Stimulated activated naive CD8-positive, alpha-beta T cell treated with anti-CD3 and anti-CD28 coated beads, Interleukin-15, Interleukin-2, amounts not matched to agents 100 U/mL and 50 U/mL, for 24 hours (primary cell): Measurements from ENCODE around the gene HMGCS2.

Source experiments
- ATAC-seq: fragments of 150-1000 bp; cut with Tn5 transposase; one replicate; pipeline ENCODE4 v1.10.0; 2021
- DNase-seq: peaks from one replicate; pipeline ENCODE4 v3.0.0; 2021

Gene HMGCS2

GRCh38 chr1:119768778-119769177 lies at the start of gene HMGCS2:
Gene HMGCS2, minus strand, starts transcription at chr1:119768905. Its CDS starts 61 bp downstream, at chr1:119768844.
- no peak for DNase-seq
- ATAC-seq: no peak

DNA sequence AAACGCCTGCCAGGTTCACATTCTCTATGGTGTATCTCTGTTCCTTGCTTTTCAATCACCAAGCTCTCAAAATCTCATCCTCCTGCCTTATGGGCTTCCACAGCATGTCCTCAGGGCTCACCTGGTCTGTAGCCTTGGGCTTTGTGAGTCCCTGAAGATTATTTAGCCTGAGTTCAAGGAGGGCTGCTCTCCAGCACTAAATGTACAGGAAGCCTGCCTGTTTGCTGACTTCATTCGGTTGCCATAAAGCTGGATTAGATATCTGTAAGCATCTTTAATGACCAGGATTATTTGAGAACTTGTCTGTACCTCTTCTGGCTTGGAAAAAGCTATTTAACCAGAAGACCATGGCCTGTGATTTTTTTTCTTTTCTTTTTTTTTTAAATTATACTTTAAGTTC lies 49.5 kb upstream of the HMGCS2 start:
- DNase-seq (no peak), ATAC-seq (no peak)

- ATAC-seq: no peak
- no peak for DNase-seq
Measured at GRCh38 chr1:119816407-119816806, 47.7 kb upstream of the HMGCS2 start.

DNA sequence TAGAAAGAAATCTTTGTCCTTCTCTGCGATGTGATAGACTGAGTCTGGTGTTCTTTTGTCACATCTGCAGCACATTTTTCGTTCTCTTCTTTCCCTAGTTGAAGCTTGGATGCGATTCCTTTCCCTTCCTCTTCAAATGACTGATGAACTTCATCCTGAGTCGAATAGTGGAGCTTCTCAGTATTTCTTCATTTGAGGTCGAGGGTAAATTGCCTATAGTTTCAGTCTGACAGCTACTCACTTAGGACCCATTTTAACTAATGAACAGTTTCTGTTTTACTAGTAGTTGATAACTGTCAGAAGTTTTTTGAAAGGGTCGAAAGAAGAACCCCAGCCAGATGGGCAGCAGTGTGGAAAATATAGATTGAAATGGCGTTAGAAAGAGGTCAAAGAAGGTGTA lies 47.2 kb upstream of the HMGCS2 start:
- DNase-seq (no peak), ATAC-seq (no peak)

GRCh38 chr1:119815361-119815760 lies 46.7 kb upstream of the HMGCS2 start:
- DNase-seq: no peak
- no peak for ATAC-seq

GRCh38 chr1:119814288-119814687 lies 45.6 kb upstream of the HMGCS2 start:
- DNase-seq (no peak), ATAC-seq (no peak)

GRCh38 chr1:119811985-119812557 lies 43.4 kb upstream of the HMGCS2 start:
- DNase-seq: no peak
- peak; percentile 30 for ATAC-seq

GRCh38 chr1:119811387-119811786 lies 42.7 kb upstream of the HMGCS2 start, which contains the start of gene REG4:
Gene REG4, minus strand, starts transcription at chr1:119811460. Its CDS starts 2,691 bp downstream, at chr1:119808769.
- ATAC-seq (no peak), DNase-seq (no peak)

GRCh38 chr1:119808972-119809550 lies 40.4 kb upstream of the HMGCS2 start:
- peak; percentile 75 for DNase-seq
- ATAC-seq: peak; percentile 77

- ATAC-seq (no peak), DNase-seq (no peak)
Measured at GRCh38 chr1:119808491-119808890, 39.8 kb upstream of the HMGCS2 start.

DNA sequence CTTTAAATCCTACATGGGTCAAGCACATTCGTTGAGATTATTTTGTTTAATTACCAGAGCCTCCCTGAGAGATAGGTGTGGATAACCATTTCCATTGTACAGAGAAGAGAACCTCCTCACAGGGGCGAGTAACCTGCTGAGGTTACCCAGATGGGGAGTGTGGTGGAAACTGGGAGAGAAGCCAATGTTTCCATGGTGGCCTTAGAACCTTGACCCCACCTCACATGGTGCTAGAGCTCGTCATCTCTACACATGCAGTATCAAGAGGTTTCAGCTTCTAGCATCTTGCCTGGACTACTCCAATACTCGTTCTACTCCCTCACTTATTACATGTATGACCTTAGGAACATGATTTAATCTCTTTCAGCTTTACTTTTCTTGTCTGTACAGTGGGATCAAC lies 37.8 kb upstream of the HMGCS2 start:
- DNase-seq (no peak), ATAC-seq (no peak)

GRCh38 chr1:119805746-119806145 lies 37.0 kb upstream of the HMGCS2 start:
- ATAC-seq: no peak
- no peak for DNase-seq

DNA sequence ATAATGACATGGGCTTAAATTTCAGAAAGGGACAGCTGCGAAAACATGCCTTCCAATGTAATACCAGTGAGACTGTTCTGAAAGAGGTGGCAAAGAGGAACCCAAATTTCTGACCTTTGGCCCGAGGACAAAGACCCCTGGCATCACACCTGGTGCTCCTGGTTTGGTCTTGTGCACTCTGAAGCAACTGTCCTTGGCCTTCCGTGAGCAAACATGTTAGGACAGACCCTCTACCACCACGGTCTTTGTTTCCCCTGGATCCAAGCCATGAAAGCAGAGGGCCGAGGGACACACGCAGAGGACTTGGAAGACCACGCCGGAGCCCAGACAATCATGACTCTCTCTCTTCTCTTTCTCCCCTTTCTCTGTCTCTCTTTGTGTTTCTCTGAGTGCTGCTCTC lies 36.5 kb upstream of the HMGCS2 start:
- DNase-seq (no peak), ATAC-seq (no peak)

DNA sequence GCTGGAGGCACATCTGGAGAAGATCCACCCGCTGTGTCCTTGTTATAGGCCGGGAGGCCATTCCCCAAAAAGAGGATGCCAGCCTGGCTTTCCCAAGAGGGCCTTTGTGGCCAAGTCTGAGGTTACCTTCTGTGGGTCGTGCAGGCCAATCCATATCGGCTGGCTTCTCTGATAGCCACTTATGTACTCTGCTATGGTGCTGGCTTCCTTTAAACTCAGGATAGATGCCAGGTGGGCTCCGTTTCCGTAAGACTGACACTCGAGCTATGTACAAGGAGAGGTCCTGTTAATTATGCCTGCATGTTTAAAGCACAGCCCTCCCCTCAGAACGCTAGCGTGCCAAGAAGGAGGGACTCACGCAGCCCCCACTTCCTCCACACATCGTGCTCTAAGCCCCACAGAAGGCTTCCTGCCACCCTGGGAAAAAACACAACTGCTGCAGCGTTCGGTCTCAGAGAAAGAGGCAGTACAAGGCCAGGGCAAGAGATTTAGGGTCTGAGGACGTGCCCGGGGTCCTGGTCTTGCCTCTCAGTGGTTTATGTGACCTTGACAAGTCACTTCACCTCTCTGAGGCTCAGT lies 31.0 kb upstream of the HMGCS2 start:
- peak; percentile 34 for ATAC-seq
- DNase-seq: peak; percentile 25

DNA sequence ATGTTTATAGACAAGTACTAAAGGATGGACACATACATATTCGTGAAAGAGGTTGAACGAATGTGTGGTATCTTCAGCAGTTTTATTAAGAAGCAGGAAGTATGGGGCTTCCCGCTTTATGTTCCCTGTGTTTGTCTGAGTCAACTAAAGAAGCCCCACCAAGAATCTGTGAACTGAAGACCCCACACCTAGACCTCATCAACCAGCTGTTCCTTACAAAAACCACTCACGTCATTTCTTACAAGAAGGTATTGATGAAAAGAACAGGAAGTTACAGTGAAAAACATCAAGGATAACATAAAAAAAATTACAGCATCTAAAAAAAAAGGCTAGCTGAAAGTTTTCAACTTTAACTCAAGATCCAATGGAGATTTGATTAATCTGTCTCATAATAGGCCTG lies 30.3 kb upstream of the HMGCS2 start:
- DNase-seq: no peak
- ATAC-seq: no peak

DNA sequence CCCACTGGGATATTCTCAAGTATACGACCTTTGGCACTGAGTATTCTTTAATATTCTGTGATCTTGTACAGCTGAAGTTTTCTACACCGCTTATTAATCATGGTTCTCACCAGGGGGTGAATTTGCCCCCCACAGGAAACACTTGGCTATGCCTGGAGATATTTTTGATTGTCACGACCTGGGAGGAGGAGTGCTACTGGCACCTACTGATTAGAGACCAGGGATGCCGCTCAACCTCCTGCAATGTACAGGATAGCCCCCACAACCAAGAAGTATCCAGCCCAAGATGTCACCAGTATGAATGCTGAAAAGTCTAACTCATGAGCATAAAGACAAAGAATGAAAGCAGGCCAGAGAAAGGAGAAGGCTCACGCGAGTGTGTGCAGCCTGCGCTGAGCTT lies 28.9 kb upstream of the HMGCS2 start:
- DNase-seq (no peak), ATAC-seq (no peak)

DNA sequence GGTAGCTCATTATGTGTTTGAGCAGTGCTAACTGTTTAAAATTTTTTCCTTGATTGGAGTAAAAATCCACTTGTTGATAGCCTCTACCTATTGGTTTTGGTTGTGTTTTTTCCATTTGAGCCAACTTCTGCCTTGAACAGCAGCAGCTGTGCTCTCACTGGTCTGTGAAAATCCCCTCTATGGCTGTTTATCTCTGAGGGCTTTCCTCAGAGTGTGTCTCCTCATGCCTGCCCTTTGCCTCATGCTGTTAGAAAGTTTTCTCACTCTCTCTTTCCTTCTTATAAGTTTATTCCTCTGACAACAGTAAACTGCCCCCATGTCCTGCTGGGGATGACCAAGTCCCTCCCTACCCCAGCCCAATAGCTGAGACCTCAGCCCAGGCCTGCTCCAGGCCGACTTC lies 28.5 kb upstream of the HMGCS2 start:
- ATAC-seq (no peak), DNase-seq (no peak)

GRCh38 chr1:119795261-119796200 lies 26.8 kb upstream of the HMGCS2 start:
- DNase-seq (no peak), ATAC-seq (no peak)

- no peak for ATAC-seq
- no peak for DNase-seq
Measured at GRCh38 chr1:119794876-119795240, 26.2 kb upstream of the HMGCS2 start.

DNA sequence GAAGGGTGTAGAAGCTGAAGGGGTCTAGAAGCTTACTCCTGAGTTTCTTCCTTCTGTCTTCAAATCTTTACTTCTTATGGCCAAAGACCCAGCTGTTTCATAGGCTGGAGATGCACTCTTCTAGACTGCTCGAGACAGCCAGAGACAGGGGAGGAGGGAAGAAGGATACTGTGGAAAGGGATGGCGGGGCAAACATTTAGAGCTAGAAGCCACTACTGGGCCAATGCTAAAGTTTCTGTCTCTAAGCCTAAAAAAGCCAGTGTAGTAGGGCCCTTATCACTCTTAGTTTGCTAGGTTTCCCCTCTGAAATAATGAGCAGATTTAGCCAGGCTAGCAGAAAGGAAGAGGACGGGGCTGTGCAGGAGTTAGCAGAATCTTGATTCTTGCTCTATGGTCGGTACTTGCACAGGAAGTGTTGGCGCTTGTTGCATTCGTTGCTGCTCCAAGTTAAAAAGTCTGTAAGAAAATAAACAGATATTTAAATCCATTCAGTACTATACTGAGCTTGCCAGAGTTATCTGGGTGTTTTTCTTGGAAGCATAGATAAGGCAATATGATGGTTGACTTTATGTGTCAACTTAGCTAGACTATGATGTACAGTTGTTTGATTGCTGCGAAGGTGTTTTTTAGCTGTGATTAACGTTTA lies 25.6 kb upstream of the HMGCS2 start:
- no peak for ATAC-seq
- DNase-seq: no peak

- no peak for ATAC-seq
Measured at GRCh38 chr1:119791377-119791776, 22.7 kb upstream of the HMGCS2 start.

DNA sequence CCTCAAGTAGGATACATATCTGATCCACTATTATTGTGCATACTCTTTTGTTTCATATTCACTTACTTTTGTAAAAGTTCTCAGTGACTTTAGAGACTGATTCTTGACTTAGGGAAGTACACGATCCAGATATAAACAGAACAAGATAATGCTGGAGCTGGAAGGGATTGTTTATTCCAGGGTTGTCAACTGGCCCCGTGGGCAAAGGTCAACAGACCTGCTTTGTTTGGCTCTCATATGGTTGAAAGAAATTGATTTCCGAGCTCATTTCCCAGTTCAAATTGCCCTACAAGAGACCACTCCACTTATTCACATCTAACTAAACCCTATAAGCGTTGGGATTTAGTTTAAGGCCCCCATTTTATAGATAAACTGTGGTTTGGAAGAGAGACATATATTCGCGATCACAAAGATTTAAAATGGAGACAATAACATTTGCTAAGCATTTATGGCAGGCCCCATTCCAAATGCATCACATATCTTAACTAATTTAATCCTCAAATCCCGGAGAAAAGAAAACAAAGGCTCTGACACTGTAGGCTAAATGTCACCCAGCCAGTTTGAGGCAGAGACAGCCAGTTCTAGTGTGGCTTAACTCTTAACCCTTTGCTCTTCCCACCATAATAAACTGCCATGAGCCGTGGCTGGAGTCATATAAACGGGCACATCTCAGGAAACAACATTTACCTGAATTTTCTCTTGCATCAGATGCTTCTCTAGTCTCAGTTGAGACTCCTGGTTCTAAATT lies 21.9 kb upstream of the HMGCS2 start:
- no peak for DNase-seq
- no peak for ATAC-seq

More at GRCh38 chr1:119791377-119791776, 22.7 kb upstream of the HMGCS2 start:
- no peak for DNase-seq
